B cell (primary cell): ENCODE data around the gene NTM. TPM values are rescaled to one million over a fixed set of nuclear protein-coding genes. Genes with fewer than 3 reads are reported as not detected.

Experiments used
- ATAC-seq: fragments of 200-7000 bp; cut with Tn5 transposase; one replicate; pipeline ENCODE4 v1.10.0; 2021; ENCODE audit warnings: low read depth, mild to moderate bottlenecking, moderate number of reproducible peaks, moderate library complexity
- CTCF ChIA-PET: fragments of 350-600 bp; sonication (Branson Sonifier 250); formaldehyde crosslinking; loops from one replicate; lab custom pipeline; 2021; ENCODE audit warnings: antibody characterized with exemption, inconsistent platforms; lab: Charles Lee
- POLR2A ChIA-PET: fragments of 350-600 bp; sonication (Branson Sonifier 250); formaldehyde crosslinking; loops from one replicate; lab custom pipeline; 2021; ENCODE audit warnings: antibody characterized with exemption; lab: Charles Lee
- DNase-seq: peaks from one replicate; pipeline ENCODE4 v3.0.0; 2013
- H2AFZ ChIP-seq: 2 replicates; pipeline ENCODE4 v1.6.1; 2012; ENCODE audit warnings: mild to moderate bottlenecking, low read depth, low read length; ENCODE audit not compliant: insufficient read depth, poor library complexity, severe bottlenecking
- H3K27ac ChIP-seq, 2 donors: 1 replicate in 1 of 2; 2 replicates in 1 of 2; pipeline ENCODE4 v1.5.1; 2012 to 2013; ENCODE audit warnings: low read length in 2 of 2, mild to moderate bottlenecking in 2 of 2, moderate library complexity in 1 of 2
- H3K27me3 ChIP-seq, 4 experiments: fragments of 200-600 bp in 1 of 4; sonication (generic) in 1 of 4; replicated peaks in 1 of 4; 1 replicate in 2 of 4; 2 replicates in 2 of 4; pipeline versions ENCODE4 v1.6.1 to v1.7.0; 2013 to 2016; ENCODE audit warnings: low read length in 3 of 4, mild to moderate bottlenecking in 2 of 4, mixed read lengths in 1 of 4, moderate library complexity in 1 of 4; ENCODE audit not compliant: insufficient read depth in 4 of 4, control insufficient read depth in 3 of 4; ENCODE audit errors: control extremely low read depth in 1 of 4
- H3K36me3 ChIP-seq, 2 experiments: replicated peaks in 1 of 2; 1 replicate in 1 of 2; 2 replicates in 1 of 2; pipeline versions ENCODE4 v1.6.1 to v1.7.1; 2013; ENCODE audit warnings: low read length in 1 of 2; ENCODE audit not compliant: insufficient read depth in 2 of 2, control insufficient read depth in 1 of 2; ENCODE audit errors: control extremely low read depth in 1 of 2, extremely low read depth in 1 of 2
- H3K4me1 ChIP-seq, 2 donors: fragments of 200-600 bp in 1 of 2; sonication (generic) in 1 of 2; 1 replicate in 1 of 2; 2 replicates in 1 of 2; pipeline versions ENCODE4 v1.5.1 to v1.6.1; 2013 to 2017; ENCODE audit warnings: low read length in 2 of 2; ENCODE audit not compliant: control insufficient read depth in 2 of 2, insufficient read depth in 2 of 2
- H3K4me2 ChIP-seq: replicated peaks from 2 replicates; pipeline ENCODE3; 2012; ENCODE audit warnings: mild to moderate bottlenecking, low read depth, low read length; ENCODE audit not compliant: poor library complexity, severe bottlenecking
- H3K4me3 ChIP-seq, 5 experiments: fragments of 200-600 bp in 1 of 5; sonication (generic) in 1 of 5; 1 replicate in 3 of 5; 2 replicates in 2 of 5; pipeline versions ENCODE4 v1.5.1 to v1.7.0; 2011 to 2016; ENCODE audit warnings: low read length in 4 of 5, mild to moderate bottlenecking in 4 of 5, low read depth in 2 of 5, control low read depth in 1 of 5, moderate library complexity in 1 of 5; ENCODE audit not compliant: insufficient read depth in 1 of 5; ENCODE audit errors: control extremely low read depth in 1 of 5, extremely low read depth in 1 of 5
- H3K79me2 ChIP-seq: fragments of 200-600 bp; sonication (generic); one replicate; pipeline ENCODE4 v1.6.0; 2016; ENCODE audit warnings: low read length; ENCODE audit not compliant: control insufficient read depth, insufficient read depth
- H3K9ac ChIP-seq: fragments of 200-600 bp; sonication (generic); 2 replicates; pipeline ENCODE4 v1.6.1; 2017; ENCODE audit warnings: mild to moderate bottlenecking, low read length, moderate library complexity
- H3K9me3 ChIP-seq, 3 donors: one replicate each; pipeline versions ENCODE4 v1.6.1 to v1.7.1; 2013; ENCODE audit warnings: low read length in 2 of 3; ENCODE audit not compliant: control insufficient read depth in 2 of 3, insufficient read depth in 1 of 3; ENCODE audit errors: control extremely low read depth in 1 of 3
- H4K20me1 ChIP-seq: 2 replicates; pipeline ENCODE4 v1.6.0; 2012; ENCODE audit warnings: mild to moderate bottlenecking, low read length; ENCODE audit not compliant: insufficient read depth, control insufficient read depth, poor library complexity, severe bottlenecking
- H3K27ac Mint-ChIP-seq: one replicate; pipeline ENCODE4 v1.8.0; 2021; ENCODE audit warnings: mixed read lengths
- H3K27me3 Mint-ChIP-seq: one replicate; pipeline ENCODE4 v1.8.0; 2021; ENCODE audit warnings: mixed read lengths
- H3K4me1 Mint-ChIP-seq: one replicate; pipeline ENCODE4 v1.8.0; 2021; ENCODE audit warnings: mixed read lengths
- H3K4me3 Mint-ChIP-seq: one replicate; pipeline ENCODE4 v1.8.0; 2021; ENCODE audit warnings: mixed read lengths
- H3K9me3 Mint-ChIP-seq: one replicate; pipeline ENCODE4 v1.8.0; 2022; ENCODE audit warnings: mixed read lengths; ENCODE audit not compliant: insufficient read depth
- EZH2 ChIP-seq: IDR thresholded peaks from 2 replicates; pipeline ENCODE4 v1.6.1; 2012; ENCODE audit warnings: borderline replicate concordance, low read depth, mild to moderate bottlenecking, moderate library complexity, low read length; ENCODE audit not compliant: insufficient read depth, poor library complexity, severe bottlenecking
- WGBS: methylation state at CpG from one replicate; pipeline ENCODE4 v1.1.5; 2013; ENCODE audit warnings: missing lambda C conversion rate; ENCODE audit not compliant: insufficient coverage; 5-methylcytosine and 5-hydroxymethylcytosine counted together
- intact Hi-C: fragments of 100-400 bp; cut with micrococcal nuclease; formaldehyde crosslinking; loops from one replicate; pipeline ENCODE4 v1.10.0; 2022
- polyA plus RNA-seq: library from polyadenylated mRNA; depleted of rRNA; stranded (reverse); fragments of >200 nt; gene quantifications from 2 replicates; pipeline ENCODE4 v1.2.3, GENCODE V29; 2012
- total RNA-seq, 2 donors: library from RNA; stranded (reverse); fragments of 120-200 nt in 1 of 2; gene quantifications; 1 replicate in 1 of 2; 2 replicates in 1 of 2; pipeline versions ENCODE4 v1.2.3 to v1.2.4, GENCODE V29; 2013 to 2022
- TF ChIP-seq, protein P1 (sequence below): fragments of 200-600 bp; IDR thresholded peaks from one replicate; pipeline ENCODE4 v1.8.0; 2022; ENCODE audit warnings: antibody characterized with exemption, mild to moderate bottlenecking

The NTM gene
- total and polyA plus RNA-seq, 2 donors (not counting 1 experiment from before 2014, with no cell fraction given), result not detected

DNA sequence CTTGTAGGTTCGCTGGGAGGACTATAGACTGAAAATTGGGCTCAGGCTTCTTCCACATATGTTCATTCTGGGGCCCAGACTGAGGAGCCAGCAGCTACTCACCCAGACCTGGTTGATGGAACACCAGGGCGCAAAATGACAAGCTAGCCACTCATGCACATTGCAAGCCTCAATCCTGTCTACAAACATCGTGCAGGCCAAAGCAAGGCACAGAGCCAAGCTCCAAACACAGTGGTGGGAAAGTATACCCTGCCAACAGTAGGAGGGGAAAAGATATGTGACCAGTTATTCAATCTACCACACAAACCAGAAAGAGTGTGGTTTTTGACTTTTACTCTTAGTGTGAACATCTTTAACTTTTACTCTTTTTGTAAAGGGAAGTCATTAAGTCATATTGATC, 660.5 kb downstream of the NTM start:
- no peak overlapping the region for H3K9ac ChIP-seq
- H3K27ac Mint-ChIP-seq, result no peak overlapping the region
- no peaks in the 10 kb centered on the region for H3K4me1 ChIP-seq
- DNase-seq, result no peak
- CTCF ChIA-PET, result no interaction called here
- H3K9me3 Mint-ChIP-seq, result peaks cover 3% of the 10 kb centered on the region
- no peaks in the 10 kb centered on the region for H3K79me2 ChIP-seq
- H3K4me2 ChIP-seq, result no peak overlapping the region
- ATAC-seq, result no peak
- H3K4me1 Mint-ChIP-seq, result no peaks in the 10 kb centered on the region
- intact Hi-C loops, result no loop called here
- H4K20me1 ChIP-seq, result no peaks in the 10 kb centered on the region
- POLR2A ChIA-PET, result no interaction called here
- no peak overlapping the region for H3K4me3 ChIP-seq
- H3K27me3 Mint-ChIP-seq, result no peaks in the 10 kb centered on the region
- H3K9me3 ChIP-seq, result no peaks in the 10 kb centered on the region
- H3K4me3 Mint-ChIP-seq, result no peak overlapping the region
- WGBS, result 92% methylated on average over 2 of the region's 3 CpGs
- H2AFZ ChIP-seq, result no peak overlapping the region
- no peaks in the 10 kb centered on the region for H3K36me3 ChIP-seq
- TF ChIP-seq, protein P1, sequence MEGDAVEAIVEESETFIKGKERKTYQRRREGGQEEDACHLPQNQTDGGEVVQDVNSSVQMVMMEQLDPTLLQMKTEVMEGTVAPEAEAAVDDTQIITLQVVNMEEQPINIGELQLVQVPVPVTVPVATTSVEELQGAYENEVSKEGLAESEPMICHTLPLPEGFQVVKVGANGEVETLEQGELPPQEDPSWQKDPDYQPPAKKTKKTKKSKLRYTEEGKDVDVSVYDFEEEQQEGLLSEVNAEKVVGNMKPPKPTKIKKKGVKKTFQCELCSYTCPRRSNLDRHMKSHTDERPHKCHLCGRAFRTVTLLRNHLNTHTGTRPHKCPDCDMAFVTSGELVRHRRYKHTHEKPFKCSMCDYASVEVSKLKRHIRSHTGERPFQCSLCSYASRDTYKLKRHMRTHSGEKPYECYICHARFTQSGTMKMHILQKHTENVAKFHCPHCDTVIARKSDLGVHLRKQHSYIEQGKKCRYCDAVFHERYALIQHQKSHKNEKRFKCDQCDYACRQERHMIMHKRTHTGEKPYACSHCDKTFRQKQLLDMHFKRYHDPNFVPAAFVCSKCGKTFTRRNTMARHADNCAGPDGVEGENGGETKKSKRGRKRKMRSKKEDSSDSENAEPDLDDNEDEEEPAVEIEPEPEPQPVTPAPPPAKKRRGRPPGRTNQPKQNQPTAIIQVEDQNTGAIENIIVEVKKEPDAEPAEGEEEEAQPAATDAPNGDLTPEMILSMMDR, result no peak
- TF ChIP-seq EZH2, result no peak
- H3K27ac ChIP-seq, result no peak overlapping the region
- H3K27me3 ChIP-seq, result no peaks in the 10 kb centered on the region

DNA sequence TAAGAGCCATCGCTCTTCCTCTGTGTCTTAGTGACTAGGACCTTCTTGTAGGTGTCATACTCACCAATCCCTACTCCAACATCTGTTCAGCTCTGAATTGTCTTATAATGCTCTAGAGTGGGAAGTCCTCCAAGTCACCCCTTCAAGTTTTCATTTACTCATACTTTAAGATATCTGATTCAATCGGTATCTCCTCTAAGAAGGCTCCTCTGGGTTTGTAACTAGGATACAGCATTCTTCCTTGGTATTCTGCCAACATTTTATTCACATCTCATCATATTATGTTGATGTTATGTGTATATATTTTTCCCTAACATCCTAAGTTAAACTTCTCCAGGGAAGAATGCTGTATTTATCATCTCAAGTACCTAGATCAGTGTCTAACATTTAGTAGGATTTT, 662.1 kb downstream of the NTM start:
- Histone ChIP-seq H3K36me3 (no peaks in the 10 kb centered on the region), H3K4me2 (no peak overlapping the region), H3K27me3 (no peaks in the 10 kb centered on the region), H2AFZ (no peak overlapping the region), H3K4me3 (no peak overlapping the region), H4K20me1 (no peaks in the 10 kb centered on the region), H3K27ac (no peak overlapping the region), H3K79me2 (no peaks in the 10 kb centered on the region), H3K4me1 (no peaks in the 10 kb centered on the region), H3K9ac (no peak overlapping the region), H3K9me3 (no peaks in the 10 kb centered on the region)
- Mint-ChIP-seq H3K4me3 (no peak overlapping the region), H3K9me3 (peaks cover 3% of the 10 kb centered on the region), H3K4me1 (no peaks in the 10 kb centered on the region), H3K27ac (no peak overlapping the region), H3K27me3 (no peaks in the 10 kb centered on the region)
- intact Hi-C loops, result no loop called here
- ChIA-PET POLR2A (no interaction called here), CTCF (no interaction called here)
- no peak for DNase-seq
- no peak for ATAC-seq
- no CpG with 5 or more reads among the region's 2 CpGs for WGBS
- TF ChIP-seq EZH2, result no peak
- TF ChIP-seq, protein P1, result no peak
